ENCODE measurements around the gene SETD1A.
"Not testable (repeated sequence)": the region's sequence is repeated elsewhere in the genome, so short reads cannot be mapped to it uniquely, and the experiment has no call there.

Gene SETD1A

GRCh38 chr16:30929167-30929566, 28.4 kb upstream of the SETD1A start:
- no peak for DNase-seq (ENCODE audit: low spot score)
- no peak for TF ChIP-seq CTCF (IDR thresholded peaks at IDR 0.05; ENCODE audit: extremely low read depth, insufficient read depth, missing control alignments)
- in situ Hi-C loops (cut with MboI; ENCODE audit: low pct_unique_long_range_greater_than_20kb, low sequenced_read_pairs, unreplicated experiment): no loop called here

GRCh38 chr16:30930160-30930571, 27.4 kb upstream of the SETD1A start:
- in situ Hi-C loops (cut with MboI; ENCODE audit: low pct_unique_long_range_greater_than_20kb, low sequenced_read_pairs, unreplicated experiment): no loop called here
- TF ChIP-seq CTCF (IDR thresholded peaks at IDR 0.05; ENCODE audit: extremely low read depth, insufficient read depth, missing control alignments): no peak
- DNase-seq (ENCODE audit: low spot score): no peak

GRCh38 chr16:30931068-30931650, 26.4 kb upstream of the SETD1A start:
- no peak for DNase-seq (ENCODE audit: low spot score)
- in situ Hi-C loops (cut with MboI; ENCODE audit: low pct_unique_long_range_greater_than_20kb, low sequenced_read_pairs, unreplicated experiment): no loop called here
- TF ChIP-seq CTCF (IDR thresholded peaks at IDR 0.05; ENCODE audit: extremely low read depth, insufficient read depth, missing control alignments): no peak

- TF ChIP-seq CTCF (IDR thresholded peaks at IDR 0.05; ENCODE audit: extremely low read depth, insufficient read depth, missing control alignments): peak; percentile 58
- in situ Hi-C loops (cut with MboI; ENCODE audit: low pct_unique_long_range_greater_than_20kb, low sequenced_read_pairs, unreplicated experiment): no loop called here
- no peak for DNase-seq (ENCODE audit: low spot score)
Measured at GRCh38 chr16:30934827-30935557, 22.6 kb upstream of the SETD1A start.

GRCh38 chr16:30937692-30938091, 19.9 kb upstream of the SETD1A start:
- no peak for DNase-seq (ENCODE audit: low spot score)
- TF ChIP-seq CTCF (IDR thresholded peaks at IDR 0.05; ENCODE audit: extremely low read depth, insufficient read depth, missing control alignments): no peak
- in situ Hi-C loops (cut with MboI; ENCODE audit: low pct_unique_long_range_greater_than_20kb, low sequenced_read_pairs, unreplicated experiment): no loop called here

- in situ Hi-C loops (cut with MboI; ENCODE audit: low pct_unique_long_range_greater_than_20kb, low sequenced_read_pairs, unreplicated experiment); DNase-seq (ENCODE audit: low spot score): not testable (repeated sequence)
Measured at GRCh38 chr16:30939571-30939970, 18.0 kb upstream of the SETD1A start.

- TF ChIP-seq CTCF (IDR thresholded peaks at IDR 0.05; ENCODE audit: extremely low read depth, insufficient read depth, missing control alignments): peak; percentile 91
- peak; percentile 90 for DNase-seq (ENCODE audit: low spot score)
- in situ Hi-C loops (cut with MboI; ENCODE audit: low pct_unique_long_range_greater_than_20kb, low sequenced_read_pairs, unreplicated experiment): no loop called here
Measured at GRCh38 chr16:30941600-30942425, 15.7 kb upstream of the SETD1A start.

All from GM13977 (cell line).